Mesodermal cell (in vitro differentiated cells): ENCODE measurements around the gene PNRC2.
"Not testable (repeated sequence)": the region's sequence is repeated elsewhere in the genome, so short reads cannot be mapped to it uniquely, and the experiment has no call there.

Experiments
- H3K27ac ChIP-seq: 2 replicates; pipeline ENCODE4 v1.7.0; 2013; ENCODE audit warnings: mild to moderate bottlenecking, low read depth, low read length, moderate library complexity; ENCODE audit not compliant: severe bottlenecking
- H3K36me3 ChIP-seq: 2 replicates; pipeline ENCODE4 v1.7.1; 2013; ENCODE audit warnings: mild to moderate bottlenecking, low read length, moderate library complexity; ENCODE audit not compliant: control insufficient read depth, insufficient read depth
- H3K4me1 ChIP-seq: one replicate; pipeline ENCODE4 v1.7.1; 2013; ENCODE audit warnings: mild to moderate bottlenecking, low read length; ENCODE audit not compliant: insufficient read depth, control insufficient read depth, poor library complexity, severe bottlenecking
- H3K4me3 ChIP-seq: 2 replicates; pipeline ENCODE4 v1.7.0; 2013; ENCODE audit warnings: low read length, control low read depth, mild to moderate bottlenecking; ENCODE audit not compliant: insufficient read depth, poor library complexity, severe bottlenecking; ENCODE audit errors: extremely low read depth
- H3K9me3 ChIP-seq: 2 replicates; pipeline ENCODE4 v1.7.1; 2013; ENCODE audit warnings: mild to moderate bottlenecking, low read length, moderate library complexity; ENCODE audit not compliant: control insufficient read depth
- WGBS, 2 experiments: methylation state at CpG; one replicate each; pipeline ENCODE4 v1.1.5; 2013; ENCODE audit warnings: missing lambda C conversion rate in 2 of 2; ENCODE audit not compliant: insufficient coverage in 2 of 2; 5-methylcytosine and 5-hydroxymethylcytosine counted together

Gene PNRC2

DNA sequence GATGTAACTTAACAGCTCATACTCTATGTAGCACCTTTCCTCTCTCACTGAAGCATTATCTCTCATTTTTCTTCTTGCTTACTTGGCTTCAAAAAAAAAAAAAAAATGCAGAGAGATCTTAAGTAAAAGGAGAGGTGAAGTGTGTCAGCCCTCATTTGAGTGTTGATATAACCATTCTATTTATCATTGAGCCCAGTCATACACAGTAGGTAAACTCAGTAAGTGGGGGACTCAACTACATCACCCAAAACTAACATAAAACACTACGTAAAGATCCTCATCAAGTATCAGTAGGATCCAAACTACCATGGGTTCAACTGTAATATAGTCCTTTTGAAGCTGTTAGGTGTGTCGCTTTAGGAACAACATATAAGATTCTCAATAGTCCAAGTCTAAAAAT lies 8.2 kb downstream of the PNRC2 start:
- WGBS, 2 experiments = 100% methylated on average over 1 of the region's 2 CpGs; no CpG with 5 or more reads in 1 of the 2 experiments
- H3K27ac ChIP-seq = no peak overlapping the region
- H3K4me3 ChIP-seq = no peak overlapping the region
- H3K4me1 ChIP-seq = peaks cover 4% of the 10 kb centered on the region
- no peaks in the 10 kb centered on the region for H3K9me3 ChIP-seq
- peaks cover 55% of the 10 kb centered on the region for H3K36me3 ChIP-seq

DNA sequence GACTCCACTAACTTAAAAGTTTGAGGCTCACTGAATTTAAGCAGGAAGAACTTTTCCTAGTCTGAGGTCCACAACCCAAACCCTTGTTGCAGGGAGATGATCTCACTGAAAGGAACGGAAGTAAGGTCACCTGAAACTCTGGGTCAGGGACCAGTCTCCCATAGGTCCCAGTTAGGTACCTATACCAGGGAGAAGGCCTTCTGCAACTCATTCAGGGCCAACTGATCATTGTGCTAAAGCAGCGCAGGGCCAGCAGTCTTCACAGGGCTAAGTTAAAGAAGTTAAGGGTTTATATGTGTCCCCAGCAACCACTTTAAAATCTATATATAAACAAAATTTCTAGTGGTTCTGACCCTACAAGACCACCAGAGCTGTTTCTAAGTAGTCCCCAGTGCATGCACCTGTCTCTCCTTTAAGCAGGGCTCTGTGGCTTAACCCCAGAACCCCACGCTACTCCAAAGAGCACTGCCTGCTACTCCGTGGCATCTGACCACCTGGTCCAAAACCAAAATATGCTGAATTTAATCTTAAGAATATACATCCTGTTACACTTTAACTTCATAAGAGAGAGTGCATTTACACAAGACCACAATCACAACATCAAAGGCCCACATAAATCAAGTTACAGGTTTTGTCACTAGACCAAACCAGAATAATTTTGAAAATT lies 17.7 kb downstream of the PNRC2 start:
- peaks cover 5% of the 10 kb centered on the region for H3K4me1 ChIP-seq
- H3K4me3 ChIP-seq = no peak overlapping the region
- no peak overlapping the region for H3K27ac ChIP-seq
- H3K36me3 ChIP-seq = peaks cover 55% of the 10 kb centered on the region
- 100% methylated on average over 1 to 2 of the region's 4 CpGs for WGBS, 2 experiments
- H3K9me3 ChIP-seq = no peaks in the 10 kb centered on the region

DNA sequence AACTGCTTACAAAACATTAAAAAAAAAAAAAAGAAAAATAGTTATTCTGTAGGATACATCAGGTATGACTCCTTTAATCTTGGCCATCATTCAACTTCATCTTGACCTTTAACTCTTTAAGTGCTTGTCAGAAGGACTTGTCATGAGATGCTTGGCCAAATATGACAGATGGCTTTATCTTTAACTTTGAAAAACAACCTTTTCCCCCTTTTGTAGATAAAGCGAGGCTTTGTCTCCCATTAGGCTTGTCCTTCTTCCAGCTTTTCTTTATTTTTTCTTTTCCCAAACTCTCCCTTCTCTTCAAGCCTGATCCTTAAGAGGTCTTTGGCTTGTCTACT lies 18.2 kb downstream of the PNRC2 start:
- WGBS, 2 experiments = 88 to 100% methylated on average over 1 of the region's 1 CpG
- Histone ChIP-seq H3K9me3 (no peaks in the 10 kb centered on the region), H3K27ac (no peak overlapping the region), H3K4me1 (peaks cover 5% of the 10 kb centered on the region), H3K4me3 (no peak overlapping the region), H3K36me3 (peaks cover 53% of the 10 kb centered on the region)

DNA sequence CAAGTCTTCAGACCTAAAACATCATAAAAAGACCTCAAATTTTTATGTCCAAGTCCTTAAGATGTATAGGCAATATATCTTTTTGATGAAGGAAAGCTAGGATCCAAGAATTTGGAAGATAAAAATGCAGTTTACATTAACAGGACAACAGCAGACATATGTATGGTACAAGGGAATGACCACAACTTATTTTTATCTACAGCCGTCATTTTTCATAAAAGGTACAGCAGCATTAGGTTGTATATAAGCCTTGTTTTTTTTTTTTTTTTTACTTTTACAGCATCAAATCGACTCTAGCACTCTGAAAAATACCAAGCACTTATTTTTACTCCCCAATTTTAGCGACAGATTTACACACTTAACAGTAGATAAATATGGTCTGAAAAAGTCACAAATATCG lies 19.2 kb downstream of the PNRC2 start:
- H3K36me3 ChIP-seq = peaks cover 43% of the 10 kb centered on the region
- H3K4me3 ChIP-seq = peak overlapping the region; percentile 89
- no peak overlapping the region for H3K27ac ChIP-seq
- WGBS, 2 experiments = no CpG with 5 or more reads among the region's 4 CpGs
- peaks cover 5% of the 10 kb centered on the region for H3K4me1 ChIP-seq
- no peaks in the 10 kb centered on the region for H3K9me3 ChIP-seq

DNA sequence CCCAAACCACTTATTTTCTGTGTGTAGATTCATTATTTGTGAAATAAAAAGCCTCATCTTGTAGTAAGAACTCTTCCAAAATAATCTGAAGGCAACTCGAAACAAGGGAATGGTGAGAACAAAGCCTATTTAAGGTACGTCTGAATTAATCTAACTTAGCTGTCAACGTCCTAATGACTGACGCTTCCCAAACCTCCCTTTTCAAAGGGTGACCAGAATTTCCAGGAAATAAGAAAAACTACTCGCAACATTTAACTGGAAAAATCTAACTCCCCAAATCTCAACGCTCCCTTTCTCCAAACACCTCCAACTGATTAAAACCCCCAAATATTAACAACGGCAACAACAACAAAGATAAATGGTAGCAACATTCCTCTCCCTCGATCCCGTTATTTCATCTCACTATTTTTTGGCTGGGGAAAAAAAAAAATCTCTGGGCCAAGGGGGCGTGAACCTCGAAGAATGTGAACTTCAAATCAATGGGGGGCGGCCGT lies 19.8 kb downstream of the PNRC2 start:
- no peaks in the 10 kb centered on the region for H3K9me3 ChIP-seq
- H3K4me3 ChIP-seq = peak overlapping the region; percentile 89
- H3K27ac ChIP-seq = peak overlapping the region; percentile 98
- H3K36me3 ChIP-seq = peaks cover 37% of the 10 kb centered on the region
- WGBS, 2 experiments = 0 to 4% methylated on average over 7 to 10 of the region's 13 CpGs
- peaks cover 5% of the 10 kb centered on the region for H3K4me1 ChIP-seq

DNA sequence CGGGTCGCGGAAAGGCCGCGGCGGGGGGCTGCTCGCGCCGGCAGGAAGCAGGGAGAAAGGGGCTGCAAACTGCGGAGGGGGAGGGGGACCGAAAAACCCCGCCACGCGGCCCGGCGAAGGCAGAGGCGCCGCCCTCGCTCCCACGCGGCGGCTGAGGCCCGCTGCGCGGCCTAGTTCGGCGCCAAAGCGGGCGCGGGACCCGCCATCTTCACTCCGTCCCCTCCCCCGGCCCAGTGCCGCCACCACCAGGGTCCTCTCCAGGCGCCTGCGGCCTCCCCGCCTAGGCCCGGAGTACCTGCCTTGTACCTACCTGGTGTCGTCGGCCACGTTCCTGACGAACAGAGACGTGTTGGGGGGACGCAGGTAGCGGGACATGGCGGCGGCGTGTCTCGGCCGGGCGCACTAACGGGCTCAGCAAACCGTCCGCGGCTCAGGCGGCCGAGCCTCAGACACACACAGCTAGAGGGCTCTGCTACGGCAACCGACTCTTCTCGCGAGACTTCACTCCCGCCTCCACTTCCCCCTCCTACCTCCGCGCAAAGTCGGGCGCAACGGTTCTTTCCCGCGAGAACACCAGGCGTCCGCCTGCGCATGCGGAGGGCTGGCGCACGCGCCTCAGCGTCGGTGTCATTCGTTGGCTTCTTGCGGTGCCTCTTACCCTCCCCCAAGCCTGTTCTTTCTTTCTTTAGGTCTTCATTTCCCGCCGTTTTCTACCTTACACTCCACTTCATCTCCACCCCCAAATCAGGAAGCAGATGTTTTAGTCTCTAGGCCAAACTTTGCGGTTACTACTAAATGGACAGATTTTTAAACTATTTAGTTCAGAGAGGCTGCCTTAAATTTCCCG lies 20.5 kb downstream of the PNRC2 start, which contains the start of gene SRSF10:
Gene SRSF10 (minus strand): TSS at position 447 of the 847 bp plus-strand sequence. CDS start 72 bp downstream, at position 375.
- H3K4me3 ChIP-seq = peak within 1 kb of the TSS; percentile 89
- H3K27ac ChIP-seq = peak within 1 kb of the TSS; percentile 98
- peaks cover 5% of the 10 kb centered on the region for H3K4me1 ChIP-seq
- 1% methylated on average over 59 to 82 of the region's 84 CpGs for WGBS, 2 experiments
- H3K9me3 ChIP-seq = no peaks in the 10 kb centered on the region
- H3K36me3 ChIP-seq = peaks cover 30% of the 10 kb centered on the region

DNA sequence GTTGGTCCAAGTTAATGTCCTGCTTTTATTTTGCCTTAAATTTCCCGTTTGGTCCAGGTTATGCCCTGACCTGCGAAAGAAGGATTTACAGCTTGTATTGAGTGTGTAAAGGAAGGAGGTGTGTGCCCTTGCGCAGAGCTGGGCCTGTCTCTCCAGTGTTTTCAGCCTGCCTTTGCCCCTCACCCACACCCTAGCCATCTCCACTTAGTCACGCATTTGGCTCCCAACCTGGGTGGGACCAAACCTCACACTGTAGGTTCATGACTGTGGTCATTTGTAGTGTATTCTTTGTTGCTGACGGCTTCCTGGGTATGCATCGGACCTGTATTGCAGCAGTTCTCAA lies 21.1 kb downstream of the PNRC2 start:
- 20 to 69% methylated on average over 1 to 4 of the region's 6 CpGs for WGBS, 2 experiments

DNA sequence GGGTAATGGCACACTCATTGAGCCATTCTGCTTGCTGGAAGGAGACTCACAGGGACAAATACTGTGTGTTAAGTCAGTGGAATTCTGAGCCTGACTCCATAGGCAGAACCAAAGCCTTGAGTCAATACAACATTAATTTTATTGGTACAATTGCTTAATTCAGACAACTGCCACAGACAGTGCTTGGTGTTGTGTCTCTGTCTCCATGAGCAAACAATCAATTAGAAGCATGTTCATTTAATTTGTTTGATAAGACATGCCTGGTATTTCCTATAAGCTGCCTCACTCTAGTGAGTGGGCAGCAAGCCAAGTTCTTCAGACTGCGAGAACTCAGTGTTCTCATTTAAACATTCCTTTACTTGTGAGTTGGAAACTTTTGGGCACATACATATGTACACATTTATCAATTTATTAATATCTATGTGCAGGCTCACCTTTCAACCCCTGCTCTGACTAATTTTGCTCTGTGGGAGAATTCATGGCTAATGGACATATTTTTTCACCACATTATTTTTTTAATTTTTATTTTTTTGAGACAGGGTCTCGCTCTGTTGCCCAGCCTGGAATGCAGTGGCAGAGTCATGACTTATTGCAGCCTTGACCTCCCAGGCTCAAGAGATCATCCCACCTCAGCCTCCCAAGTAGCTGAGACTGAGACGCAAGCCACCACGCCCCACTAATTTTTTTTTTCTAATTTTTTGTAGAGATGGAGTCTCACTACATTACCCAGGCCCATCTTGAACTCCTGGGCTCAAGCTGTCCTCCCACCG lies 25.0 kb downstream of the PNRC2 start:
- H3K27ac ChIP-seq = no peak overlapping the region
- no peaks in the 10 kb centered on the region for H3K36me3 ChIP-seq
- 100% methylated on average over 1 of the region's 5 CpGs; no CpG with 5 or more reads in 1 of the 2 experiments for WGBS, 2 experiments
- no peak overlapping the region for H3K4me3 ChIP-seq
- no peaks in the 10 kb centered on the region for H3K9me3 ChIP-seq
- no peaks in the 10 kb centered on the region for H3K4me1 ChIP-seq

More for the DNA sequence above, 21.1 kb downstream of the PNRC2 start:
- Histone ChIP-seq H3K9me3 (no peaks in the 10 kb centered on the region), H3K27ac (peak overlapping the region; percentile 98), H3K36me3 (peaks cover 24% of the 10 kb centered on the region), H3K4me1 (peaks cover 5% of the 10 kb centered on the region), H3K4me3 (peak overlapping the region; percentile 89)

DNA sequence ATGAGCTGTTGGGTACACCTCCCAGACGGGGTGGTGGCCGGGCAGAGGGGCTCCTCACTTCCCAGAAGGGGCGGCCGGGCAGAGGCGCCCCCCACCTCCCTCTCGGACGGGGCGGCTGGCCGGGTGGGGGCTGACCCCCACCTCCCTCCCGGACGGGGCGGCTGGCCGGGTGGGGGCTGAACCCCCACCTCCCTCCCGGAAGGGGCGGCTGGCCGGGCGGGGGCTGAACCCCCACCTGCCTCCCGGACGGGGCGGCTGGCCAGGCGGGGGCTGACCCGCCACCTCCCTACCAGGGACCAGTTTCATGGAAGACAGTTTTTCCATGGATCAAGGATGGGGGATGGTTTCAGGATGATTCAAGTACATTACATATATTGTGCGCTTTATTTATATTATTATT lies 27.4 kb downstream of the PNRC2 start:
- not testable (repeated sequence) for H3K36me3 ChIP-seq
- WGBS, 2 experiments = 95 to 100% methylated on average over 3 to 16 of the region's 23 CpGs

DNA sequence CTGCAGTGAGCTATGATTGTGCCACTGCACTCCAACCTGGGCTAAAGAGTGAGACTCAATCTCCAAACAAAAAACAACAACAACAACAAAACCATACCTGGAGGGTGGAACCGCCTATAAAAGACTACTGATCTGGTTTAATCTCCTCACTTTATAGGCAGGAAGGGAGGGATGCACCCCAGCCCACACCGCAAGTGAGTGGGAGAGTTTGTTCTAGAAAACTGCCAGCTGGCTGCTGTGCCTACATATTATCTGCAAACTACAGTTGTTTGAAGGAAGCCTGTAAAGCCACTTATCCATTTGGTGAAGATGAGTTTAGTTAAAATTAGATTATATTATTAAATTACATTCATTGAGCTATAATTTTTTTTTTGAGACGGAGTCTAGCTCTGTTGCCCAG lies 29.6 kb downstream of the PNRC2 start:
- no peaks in the 10 kb centered on the region for H3K36me3 ChIP-seq
- 100% methylated on average over 1 of the region's 3 CpGs; no CpG with 5 or more reads in 1 of the 2 experiments for WGBS, 2 experiments

More for the DNA sequence above, 27.4 kb downstream of the PNRC2 start:
- H3K9me3 ChIP-seq, H3K4me1 ChIP-seq, H3K4me3 ChIP-seq, H3K27ac ChIP-seq: not testable (repeated sequence)

More for the DNA sequence above, 29.6 kb downstream of the PNRC2 start:
- Histone ChIP-seq H3K4me3 (no peak overlapping the region), H3K27ac (no peak overlapping the region), H3K9me3 (no peaks in the 10 kb centered on the region), H3K4me1 (no peaks in the 10 kb centered on the region)
